Glutamatergic neuron (in vitro differentiated cells): Measurements from ENCODE around the gene ATP2B3. TPM values are rescaled to one million over a fixed set of nuclear protein-coding genes. Genes with fewer than 3 reads are reported as not detected.
A peak's percentile ranks its signal among the peaks of the same experiment; 100 is the strongest.

Source experiments
- DNase-seq: peaks from one replicate; pipeline ENCODE4 v3.0.0; 2022
- H3K27ac Mint-ChIP-seq: one replicate; pipeline ENCODE4 v1.8.0; 2020; ENCODE audit warnings: mild to moderate bottlenecking, mixed read lengths, inconsistent platforms; ENCODE audit not compliant: unreplicated experiment
- H3K27me3 Mint-ChIP-seq: one replicate; pipeline ENCODE4 v1.8.0; 2020; ENCODE audit warnings: mild to moderate bottlenecking, moderate library complexity, mixed read lengths, inconsistent platforms; ENCODE audit not compliant: unreplicated experiment
- H3K36me3 Mint-ChIP-seq: one replicate; pipeline ENCODE4 v1.8.0; 2020; ENCODE audit warnings: mild to moderate bottlenecking, mixed read lengths, inconsistent platforms; ENCODE audit not compliant: unreplicated experiment
- H3K4me1 Mint-ChIP-seq: one replicate; pipeline ENCODE4 v1.8.0; 2020; ENCODE audit warnings: mild to moderate bottlenecking, low read depth, mixed read lengths, inconsistent platforms; ENCODE audit not compliant: unreplicated experiment
- H3K4me3 Mint-ChIP-seq: one replicate; pipeline ENCODE4 v1.8.0; 2020; ENCODE audit warnings: mild to moderate bottlenecking, mixed read lengths, inconsistent platforms; ENCODE audit not compliant: unreplicated experiment
- H3K9me3 Mint-ChIP-seq: one replicate; pipeline ENCODE4 v1.8.0; 2020; ENCODE audit warnings: mild to moderate bottlenecking, moderate library complexity, mixed read lengths, inconsistent platforms; ENCODE audit not compliant: unreplicated experiment
- CTCF ChIP-seq: fragments of 200-600 bp; sonication (generic); IDR thresholded peaks from one replicate; pipeline ENCODE4 v1.5.0; 2021; ENCODE audit not compliant: partially characterized antibody, unreplicated experiment
- total RNA-seq: library from RNA; stranded (reverse); fragmentation: NEBNext Ultra II Directional; extraction: Animal tissue kit (Norgen Biotek cat#: 25700); gene quantifications from one replicate; pipeline ENCODE4 v1.2.1, GENCODE V29; 2021; ENCODE audit not compliant: unreplicated experiment

Gene ATP2B3
- total RNA-seq, 1 donor from 2014 or later: 68.0 TPM

DNA sequence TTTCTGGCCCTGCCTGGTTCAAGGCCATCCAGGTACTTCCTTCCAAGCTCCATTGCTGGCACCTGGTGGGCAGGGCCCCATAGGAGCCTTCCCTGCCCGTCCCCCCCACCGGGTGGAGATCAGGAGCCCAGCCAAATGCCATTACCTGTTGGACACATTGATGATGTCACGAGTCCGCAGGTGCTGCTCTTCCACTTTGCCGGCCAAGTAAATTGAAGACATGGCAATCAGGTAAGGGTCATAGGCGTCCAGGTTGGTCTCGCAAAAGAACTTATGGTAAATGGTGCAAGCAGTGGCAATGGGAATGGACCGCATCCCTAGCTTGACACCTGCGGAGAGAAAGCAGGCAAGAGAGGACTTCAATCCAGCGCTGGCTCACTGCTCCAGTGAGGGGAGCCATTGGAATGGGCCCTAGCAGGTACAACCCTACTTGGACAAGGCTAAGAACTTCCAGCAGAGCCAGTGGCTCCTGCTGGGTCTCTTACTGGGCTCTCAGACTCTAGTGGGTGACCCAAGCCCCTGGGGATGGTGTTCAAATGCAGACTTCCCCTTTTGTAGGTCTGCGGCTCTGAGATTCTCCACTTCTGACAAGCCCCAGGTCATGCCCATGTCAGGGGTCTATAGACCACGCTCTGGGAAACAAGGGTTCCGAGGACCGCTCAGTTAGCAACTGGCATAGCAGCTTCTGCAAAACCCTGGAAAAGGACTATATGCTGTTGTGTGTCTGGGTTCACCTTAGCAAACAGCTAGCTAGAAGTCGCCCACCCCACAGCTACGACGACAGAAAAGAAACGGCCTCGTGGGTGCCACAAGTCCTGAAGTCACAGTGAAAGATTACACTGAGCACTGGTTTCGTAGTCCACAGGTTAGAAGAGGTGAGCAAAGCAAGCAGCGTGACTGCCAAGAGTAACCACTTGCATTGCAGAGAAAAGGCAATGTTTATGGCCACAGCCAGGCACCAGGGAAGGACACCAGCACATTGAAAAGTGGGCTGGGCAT is 78.7 kb downstream of the ATP2B3 start:
- H3K36me3 Mint-ChIP-seq: no peaks in the 10 kb centered on the region
- H3K4me3 Mint-ChIP-seq: peak overlapping the region; percentile 64
- peaks cover 6% of the 10 kb centered on the region for H3K27me3 Mint-ChIP-seq
- no peak for DNase-seq
- no peak overlapping the region for H3K27ac Mint-ChIP-seq
- H3K4me1 Mint-ChIP-seq: peaks cover 27% of the 10 kb centered on the region
- H3K9me3 Mint-ChIP-seq: peaks cover 11% of the 10 kb centered on the region
- no peak for TF ChIP-seq CTCF

DNA sequence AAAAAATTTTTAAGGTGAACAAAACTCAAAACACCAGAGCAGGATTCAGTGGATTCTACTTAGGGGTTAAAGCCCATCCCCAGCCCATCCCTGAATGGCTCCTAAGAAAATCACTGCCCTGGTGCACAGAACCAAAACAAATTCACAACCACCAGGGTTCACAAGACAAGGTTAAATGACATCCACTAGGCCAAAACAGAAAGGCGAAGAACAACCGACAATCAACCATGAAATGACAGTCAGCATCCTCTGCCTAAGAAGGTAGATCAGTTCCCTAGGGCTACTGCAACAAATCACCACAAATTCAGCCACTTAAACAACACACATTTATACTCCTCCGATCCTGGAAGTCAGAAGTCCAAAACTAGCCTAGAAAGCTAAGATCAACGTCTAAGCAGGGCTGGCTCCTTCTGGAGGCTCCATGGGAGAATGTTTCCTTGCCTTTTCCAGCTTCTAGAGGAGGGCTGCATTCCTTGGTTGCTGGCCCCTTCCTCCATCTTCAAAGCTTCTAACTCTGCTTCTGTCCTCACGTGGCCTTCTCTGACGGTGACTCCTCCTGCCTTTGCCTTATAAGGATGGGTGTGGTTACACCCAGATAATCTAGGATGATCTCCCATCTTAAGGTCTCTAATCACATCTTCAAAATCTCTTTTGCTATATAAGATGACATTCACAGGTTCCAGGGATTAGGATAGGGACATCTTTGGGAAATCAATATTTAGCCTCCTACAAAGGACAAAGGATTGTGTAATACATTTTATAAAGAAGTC is 79.7 kb downstream of the ATP2B3 start:
- H3K4me1 Mint-ChIP-seq: peaks cover 20% of the 10 kb centered on the region
- H3K9me3 Mint-ChIP-seq: peaks cover 11% of the 10 kb centered on the region
- no peaks in the 10 kb centered on the region for H3K36me3 Mint-ChIP-seq
- no peak for DNase-seq
- no peak overlapping the region for H3K27ac Mint-ChIP-seq
- peak overlapping the region; percentile 90 for H3K4me3 Mint-ChIP-seq
- TF ChIP-seq CTCF: no peak
- H3K27me3 Mint-ChIP-seq: peaks cover 6% of the 10 kb centered on the region

GRCh38 chrX:153598541-153599191 is 81.2 kb downstream of the ATP2B3 start, which contains the start of gene CCNQ:
TSS of gene CCNQ (minus strand) at chrX:153599139. CDS start at chrX:153599073, 66 bp downstream.
- Mint-ChIP-seq H3K4me1 (peaks cover 15% of the 10 kb centered on the region), H3K36me3 (no peaks in the 10 kb centered on the region), H3K9me3 (peaks cover 9% of the 10 kb centered on the region), H3K27me3 (peaks cover 6% of the 10 kb centered on the region), H3K27ac (peak within 1 kb of the TSS; percentile 78), H3K4me3 (peak within 1 kb of the TSS; percentile 90)
- no peak for TF ChIP-seq CTCF
- peak; percentile 37 for DNase-seq

- H3K9me3 Mint-ChIP-seq: peaks cover 9% of the 10 kb centered on the region
Measured at GRCh38 chrX:153599192-153600031, 82.0 kb downstream of the ATP2B3 start.

More at GRCh38 chrX:153599192-153600031, 82.0 kb downstream of the ATP2B3 start:
- peak; percentile 83 for DNase-seq
- Mint-ChIP-seq H3K36me3 (no peaks in the 10 kb centered on the region), H3K4me1 (peaks cover 13% of the 10 kb centered on the region), H3K27ac (peak overlapping the region; percentile 38), H3K4me3 (peak overlapping the region; percentile 89), H3K27me3 (peaks cover 6% of the 10 kb centered on the region)
- TF ChIP-seq CTCF: no peak
